Prostate gland (tissue), 2 donors: ENCODE data around the gene DENND6A. TPM values are rescaled to one million over a fixed set of nuclear protein-coding genes. Genes with fewer than 3 reads are reported as not detected.
"Not testable (repeated sequence)": the region's sequence is repeated elsewhere in the genome, so short reads cannot be mapped to it uniquely, and the experiment has no call there.

ENCODE experiments used
- DNase-seq: peaks from one replicate; pipeline ENCODE4 v3.0.0-alpha.2; 2019; ENCODE audit warnings: low spot score
- H3K27ac ChIP-seq, 2 donors: fragments of 200-600 bp; sonication (generic); 2 replicates each; pipeline ENCODE4 v1.5.1; 2017 to 2019
- H3K27me3 ChIP-seq: fragments of 200-600 bp; sonication (generic); replicated peaks from 2 replicates; pipeline ENCODE4 v1.5.1; 2019; ENCODE audit not compliant: insufficient read depth
- H3K36me3 ChIP-seq, 2 donors: fragments of 200-600 bp; sonication (generic); 1 replicate in 1 of 2; 2 replicates in 1 of 2; pipeline versions ENCODE4 v1.5.1 to v1.8.1; 2017 to 2019
- H3K4me1 ChIP-seq: fragments of 200-600 bp; sonication (generic); replicated peaks from 2 replicates; pipeline ENCODE4 v1.5.1; 2019
- H3K4me3 ChIP-seq, 2 donors: fragments of 200-600 bp; sonication (generic); 2 replicates each; pipeline ENCODE4 v1.5.1; 2017 to 2019
- H3K9me3 ChIP-seq: fragments of 200-600 bp; sonication (generic); 2 replicates; pipeline ENCODE4 v1.5.1; 2017
- CTCF ChIP-seq, 4 experiments: fragments of 200-600 bp in 2 of 4; fragments of 450-650 bp in 2 of 4; sonication (generic) in 2 of 4; IDR thresholded peaks; 1 replicate in 3 of 4; 2 replicates in 1 of 4; pipeline ENCODE4 v1.5.1; 2016 to 2019; ENCODE audit warnings: antibody characterized with exemption in 4 of 4, mild to moderate bottlenecking in 2 of 4, moderate library complexity in 2 of 4
- POLR2A ChIP-seq: fragments of 450-650 bp; IDR thresholded peaks from one replicate; pipeline ENCODE4 v1.6.1; 2016; ENCODE audit warnings: antibody characterized with exemption, mild to moderate bottlenecking
- POLR2AphosphoS5 ChIP-seq: sonication (generic); formaldehyde crosslinking; IDR thresholded peaks from one replicate; pipeline ENCODE4 v1.6.1; 2017; ENCODE audit warnings: antibody characterized with exemption
- WGBS: methylation state at CpG from one replicate; pipeline ENCODE4 v1.1.5; 2018; 5-methylcytosine and 5-hydroxymethylcytosine counted together
- intact Hi-C: fragments of 100-400 bp; cut with DNase I; formaldehyde crosslinking; loops from one replicate; pipeline ENCODE4 v1.14.2; 2022
- total RNA-seq, 2 donors: library from RNA; depleted of rRNA; stranded (reverse); fragments of >200 nt; gene quantifications; one replicate each; pipeline ENCODE4 v1.1.0, GENCODE V29; 2016

Gene DENND6A
- total RNA-seq, 2 donors from 2014 or later, result 19.4 to 26.1 TPM

- H3K9me3 ChIP-seq, result no peaks in the 10 kb centered on the region
- peak; percentile 24 for DNase-seq
- peak overlapping the region in 1 of 2 donors; percentile 38 for H3K27ac ChIP-seq
- H3K4me1 ChIP-seq, result no peaks in the 10 kb centered on the region
- no peak overlapping the region for H3K4me3 ChIP-seq
- H3K36me3 ChIP-seq, result no peaks in the 10 kb centered on the region
- H3K27me3 ChIP-seq, result no peaks in the 10 kb centered on the region
- TF ChIP-seq POLR2AphosphoS5 (peak; percentile 13), CTCF (IDR thresholded peaks at IDR 0.05) (no peak)
- intact Hi-C loops, result no loop called here
- 14% methylated on average over 2 of the region's 2 CpGs for WGBS
These were observed 16.7 kb upstream of the DENND6A start for GRCh38 chr3:57709559-57709958.

GRCh38 chr3:57709031-57709430 lies 16.2 kb upstream of the DENND6A start:
- Histone ChIP-seq H3K4me3 (no peak overlapping the region), H3K27ac (peak overlapping the region in 1 of 2 donors; percentile 38), H3K9me3 (no peaks in the 10 kb centered on the region), H3K4me1 (no peaks in the 10 kb centered on the region), H3K27me3 (no peaks in the 10 kb centered on the region), H3K36me3 (no peaks in the 10 kb centered on the region)
- DNase-seq, result no peak
- intact Hi-C loops, result no loop called here
- TF ChIP-seq CTCF (IDR thresholded peaks at IDR 0.05), result no peak
- WGBS, result 12% methylated on average over 2 of the region's 2 CpGs

GRCh38 chr3:57706462-57706861 lies 13.6 kb upstream of the DENND6A start:
- Histone ChIP-seq H3K4me1 (no peaks in the 10 kb centered on the region), H3K27me3 (no peaks in the 10 kb centered on the region), H3K27ac (no peak overlapping the region), H3K4me3 (no peak overlapping the region), H3K9me3 (no peaks in the 10 kb centered on the region), H3K36me3 (no peaks in the 10 kb centered on the region)
- 85% methylated on average over 3 of the region's 3 CpGs for WGBS
- no peak for DNase-seq
- intact Hi-C loops, result no loop called here
- TF ChIP-seq POLR2AphosphoS5, result no peak
- TF ChIP-seq POLR2A, result no peak
- no peak for TF ChIP-seq CTCF (IDR thresholded peaks at IDR 0.05)

- WGBS, result 93% methylated on average over 3 of the region's 3 CpGs
- H3K27ac ChIP-seq, intact Hi-C loops, H3K9me3 ChIP-seq, DNase-seq, H3K36me3 ChIP-seq, H3K4me3 ChIP-seq, H3K4me1 ChIP-seq, H3K27me3 ChIP-seq: not testable (repeated sequence)
These were observed 12.5 kb upstream of the DENND6A start for GRCh38 chr3:57705351-57705750.

GRCh38 chr3:57701781-57702180 lies 8.9 kb upstream of the DENND6A start:
- DNase-seq, result no peak
- no peak for TF ChIP-seq POLR2A
- no peak for TF ChIP-seq CTCF (IDR thresholded peaks at IDR 0.05)
- TF ChIP-seq POLR2AphosphoS5, result no peak
- Histone ChIP-seq H3K4me1 (no peaks in the 10 kb centered on the region), H3K36me3 (no peaks in the 10 kb centered on the region), H3K4me3 (no peak overlapping the region), H3K9me3 (no peaks in the 10 kb centered on the region), H3K27ac (no peak overlapping the region), H3K27me3 (no peaks in the 10 kb centered on the region)
- 84% methylated on average over 6 of the region's 6 CpGs for WGBS
- intact Hi-C loops, result no loop called here
